Neural crest cell (in vitro differentiated cells): ENCODE results near the gene SORCS1. TPM values are rescaled to one million over a fixed set of nuclear protein-coding genes. Genes with fewer than 3 reads are reported as not detected.

Source experiments
- DNase-seq: peaks from one replicate; pipeline ENCODE4 v3.0.0; 2021; ENCODE audit warnings: low read depth, mixed read lengths, low spot score
- H3K27ac Mint-ChIP-seq: one replicate; pipeline ENCODE4 v1.8.0; 2021; ENCODE audit warnings: mild to moderate bottlenecking, mixed read lengths; ENCODE audit not compliant: unreplicated experiment
- H3K27me3 Mint-ChIP-seq: 2 replicates; pipeline ENCODE4 v1.8.0; 2021; ENCODE audit warnings: low read depth, mild to moderate bottlenecking, mixed read lengths
- H3K36me3 Mint-ChIP-seq: 2 replicates; pipeline ENCODE4 v1.8.0; 2021; ENCODE audit warnings: low read depth, mild to moderate bottlenecking, mixed read lengths
- H3K4me1 Mint-ChIP-seq: 2 replicates; pipeline ENCODE4 v1.8.0; 2021; ENCODE audit warnings: mixed read lengths
- H3K4me3 Mint-ChIP-seq: one replicate; pipeline ENCODE4 v1.8.0; 2021; ENCODE audit warnings: mild to moderate bottlenecking, mixed read lengths
- H3K9me3 Mint-ChIP-seq: 2 replicates; pipeline ENCODE4 v1.8.0; 2021; ENCODE audit warnings: mixed read lengths
- total RNA-seq: library from RNA; stranded (reverse); gene quantifications from 2 replicates; pipeline ENCODE4 v1.2.1, GENCODE V29; 2021
- TF ChIP-seq, protein P1 (sequence below): fragments of 200-600 bp; sonication (generic); conservative IDR thresholded peaks from 2 replicates; pipeline ENCODE4 v1.5.0; 2021; ENCODE audit warnings: antibody characterized with exemption, mild to moderate bottlenecking

Gene SORCS1
- total RNA-seq, 1 donor from 2014 or later, result 8.2 TPM

DNA sequence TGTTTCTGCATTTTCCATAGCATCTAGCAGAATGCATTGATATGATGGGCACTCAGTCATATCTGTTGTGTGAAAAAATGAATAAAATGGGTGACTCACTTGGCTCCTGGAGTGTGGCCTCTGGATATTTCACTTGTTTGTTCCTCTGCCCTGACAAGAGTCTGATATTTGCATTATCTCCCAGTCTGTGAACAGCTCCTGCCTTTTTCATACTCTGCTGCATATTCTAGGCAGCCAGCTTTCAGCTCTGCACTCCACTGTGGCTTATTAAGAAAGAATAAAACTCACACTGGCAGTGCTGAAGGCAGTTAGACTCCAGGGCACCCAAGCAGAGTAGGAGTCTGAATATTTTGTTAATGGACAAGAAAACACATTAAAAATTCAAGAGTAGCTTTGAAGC is 623.9 kb downstream of the SORCS1 start:
- H3K9me3 Mint-ChIP-seq, result peaks cover 1% of the 10 kb centered on the region
- H3K27me3 Mint-ChIP-seq, result no peaks in the 10 kb centered on the region
- H3K4me1 Mint-ChIP-seq, result peaks cover 6% of the 10 kb centered on the region
- DNase-seq, result no peak
- H3K4me3 Mint-ChIP-seq, result no peak overlapping the region
- H3K27ac Mint-ChIP-seq, result no peak overlapping the region
- H3K36me3 Mint-ChIP-seq, result no peaks in the 10 kb centered on the region
- TF ChIP-seq, protein P1, sequence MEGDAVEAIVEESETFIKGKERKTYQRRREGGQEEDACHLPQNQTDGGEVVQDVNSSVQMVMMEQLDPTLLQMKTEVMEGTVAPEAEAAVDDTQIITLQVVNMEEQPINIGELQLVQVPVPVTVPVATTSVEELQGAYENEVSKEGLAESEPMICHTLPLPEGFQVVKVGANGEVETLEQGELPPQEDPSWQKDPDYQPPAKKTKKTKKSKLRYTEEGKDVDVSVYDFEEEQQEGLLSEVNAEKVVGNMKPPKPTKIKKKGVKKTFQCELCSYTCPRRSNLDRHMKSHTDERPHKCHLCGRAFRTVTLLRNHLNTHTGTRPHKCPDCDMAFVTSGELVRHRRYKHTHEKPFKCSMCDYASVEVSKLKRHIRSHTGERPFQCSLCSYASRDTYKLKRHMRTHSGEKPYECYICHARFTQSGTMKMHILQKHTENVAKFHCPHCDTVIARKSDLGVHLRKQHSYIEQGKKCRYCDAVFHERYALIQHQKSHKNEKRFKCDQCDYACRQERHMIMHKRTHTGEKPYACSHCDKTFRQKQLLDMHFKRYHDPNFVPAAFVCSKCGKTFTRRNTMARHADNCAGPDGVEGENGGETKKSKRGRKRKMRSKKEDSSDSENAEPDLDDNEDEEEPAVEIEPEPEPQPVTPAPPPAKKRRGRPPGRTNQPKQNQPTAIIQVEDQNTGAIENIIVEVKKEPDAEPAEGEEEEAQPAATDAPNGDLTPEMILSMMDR, result no peak

DNA sequence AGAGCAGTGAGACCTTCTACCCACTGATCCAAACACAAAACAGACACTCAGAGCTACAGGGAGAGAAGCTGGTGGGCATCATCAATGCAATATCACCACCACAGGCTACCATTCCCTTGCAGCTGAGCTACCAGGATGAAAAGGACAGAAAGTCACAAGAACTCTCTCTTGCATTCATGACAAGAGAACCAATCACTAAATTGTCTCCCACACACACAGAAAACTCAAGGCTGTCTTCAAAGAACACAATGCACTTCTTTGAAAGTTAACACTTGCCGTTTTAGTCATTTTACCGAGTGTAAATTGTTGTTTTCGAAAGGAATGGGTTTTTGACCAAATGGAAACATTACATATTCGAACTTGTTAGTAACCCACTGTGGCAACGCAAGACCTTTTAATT is 626.6 kb downstream of the SORCS1 start:
- H3K36me3 Mint-ChIP-seq, result no peaks in the 10 kb centered on the region
- no peak overlapping the region for H3K4me3 Mint-ChIP-seq
- TF ChIP-seq, protein P1, result no peak
- H3K27ac Mint-ChIP-seq, result no peak overlapping the region
- no peaks in the 10 kb centered on the region for H3K27me3 Mint-ChIP-seq
- H3K9me3 Mint-ChIP-seq, result peaks cover 4% of the 10 kb centered on the region
- no peak for DNase-seq
- peaks cover 6% of the 10 kb centered on the region for H3K4me1 Mint-ChIP-seq

DNA sequence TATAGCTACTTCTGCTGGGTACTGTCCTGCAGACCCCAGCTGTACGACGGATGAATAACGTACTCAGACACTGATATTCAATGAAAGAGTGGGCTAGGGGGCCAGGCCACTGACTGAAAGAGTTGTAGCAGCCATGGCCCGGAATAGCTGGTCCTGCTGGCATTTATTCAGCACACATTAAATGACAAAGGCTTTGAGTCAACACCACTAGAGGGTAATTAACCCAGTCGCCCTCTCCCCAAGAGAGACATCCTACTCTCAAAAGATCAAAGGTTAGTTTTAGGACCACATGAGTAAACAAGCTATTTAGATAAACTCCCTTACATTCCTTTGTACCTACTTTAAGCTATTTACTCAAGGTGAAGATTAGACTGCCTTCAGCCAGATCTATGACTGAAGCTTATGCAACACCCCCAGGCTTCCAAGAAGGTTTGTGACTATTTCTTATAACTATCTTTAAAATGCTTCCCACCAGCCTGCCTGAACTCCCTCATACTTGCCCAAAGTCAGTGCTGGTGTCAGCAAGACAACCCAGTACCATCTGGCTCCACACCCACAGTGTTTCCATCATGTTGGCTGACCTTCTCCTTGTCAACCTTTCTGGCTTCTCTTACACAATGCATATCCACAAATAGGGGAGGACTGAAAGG is 629.1 kb downstream of the SORCS1 start:
- TF ChIP-seq, protein P1, result no peak
- no peaks in the 10 kb centered on the region for H3K27me3 Mint-ChIP-seq
- no peaks in the 10 kb centered on the region for H3K36me3 Mint-ChIP-seq

DNA sequence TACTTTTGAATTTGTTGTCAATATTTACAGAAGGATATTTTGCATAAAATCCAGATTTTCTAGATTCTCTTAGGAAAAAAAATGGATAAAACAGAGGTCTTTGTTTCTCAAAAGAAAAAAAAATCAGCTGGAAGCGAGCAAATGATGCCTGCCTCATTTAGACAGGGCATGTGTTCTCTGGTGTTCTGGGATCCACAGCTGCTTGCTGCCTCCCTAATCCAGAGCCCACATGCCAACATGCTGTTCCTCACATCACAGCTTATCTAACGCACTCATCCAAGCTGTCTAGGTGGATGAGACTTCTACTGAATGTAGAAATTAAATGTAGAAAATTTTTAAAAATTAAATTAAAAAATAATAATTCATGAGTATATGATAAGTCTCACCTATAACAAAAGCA is 630.1 kb downstream of the SORCS1 start:
- Mint-ChIP-seq H3K4me1 (peaks cover 6% of the 10 kb centered on the region), H3K27ac (no peak overlapping the region), H3K27me3 (no peaks in the 10 kb centered on the region), H3K9me3 (peaks cover 4% of the 10 kb centered on the region), H3K36me3 (no peaks in the 10 kb centered on the region), H3K4me3 (no peak overlapping the region)
- TF ChIP-seq, protein P1, result no peak
- DNase-seq, result no peak

More for the DNA sequence above, 629.1 kb downstream of the SORCS1 start:
- DNase-seq, result no peak
- Mint-ChIP-seq H3K27ac (no peak overlapping the region), H3K9me3 (peaks cover 4% of the 10 kb centered on the region), H3K4me3 (no peak overlapping the region), H3K4me1 (peaks cover 6% of the 10 kb centered on the region)

DNA sequence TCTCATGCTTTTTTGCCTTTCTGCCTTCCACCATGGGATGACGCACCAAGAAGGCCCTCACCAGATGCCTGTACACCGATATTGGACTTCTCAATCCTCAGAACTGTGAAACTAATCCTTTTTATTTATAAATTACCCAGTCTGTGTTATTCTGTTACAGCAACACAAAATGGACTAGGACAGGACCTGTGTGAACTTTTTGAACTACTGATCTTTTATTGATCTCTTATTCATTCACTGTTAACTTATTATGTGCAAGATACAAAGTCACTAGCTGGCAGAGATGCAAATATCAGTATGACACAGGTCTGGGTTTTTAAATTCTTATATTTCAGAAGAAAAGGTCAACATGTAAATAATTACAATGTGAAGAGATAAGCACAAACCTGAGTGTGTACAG is 635.8 kb downstream of the SORCS1 start:
- no peak for DNase-seq
- H3K27ac Mint-ChIP-seq, result no peak overlapping the region
- no peaks in the 10 kb centered on the region for H3K4me1 Mint-ChIP-seq
- TF ChIP-seq, protein P1, result no peak
- no peaks in the 10 kb centered on the region for H3K27me3 Mint-ChIP-seq
- no peaks in the 10 kb centered on the region for H3K36me3 Mint-ChIP-seq
- peaks cover 3% of the 10 kb centered on the region for H3K9me3 Mint-ChIP-seq
- no peak overlapping the region for H3K4me3 Mint-ChIP-seq
